Measurements from ENCODE around the gene IKZF3.

Gene IKZF3

GRCh38 chr17:39753514-39754160 is 110.5 kb downstream of the IKZF3 start:
- Histone ChIP-seq H3K9me3 (ENCODE audit: insufficient read depth, low read length) (no peaks in the 10 kb centered on the region), H3K79me2 (ENCODE audit: insufficient read depth, low read length) (no peaks in the 10 kb centered on the region), H3F3A (ENCODE audit: insufficient read depth) (peaks cover 41% of the 10 kb centered on the region), H3K9ac (ENCODE audit: low read length) (peak overlapping the region; percentile 75), H4K20me1 (ENCODE audit: low read depth, low read length) (no peaks in the 10 kb centered on the region), H3K9me2 (replicated peaks; ENCODE audit: insufficient read depth, low read length) (no peaks in the 10 kb centered on the region), H2AFZ (ENCODE audit: low read depth, low read length, severe bottlenecking) (peak overlapping the region; percentile 91), H3K4me3 (ENCODE audit: insufficient read depth, low read length, poor library complexity, severe bottlenecking) (peak overlapping the region; percentile 47), H3K4me2 (ENCODE audit: low read depth, low read length, poor library complexity, severe bottlenecking) (peak overlapping the region; percentile 66), H3K27me3 (ENCODE audit: low read length) (no peaks in the 10 kb centered on the region), H3K27ac (ENCODE audit: low read depth, low read length) (peak overlapping the region; percentile 88), H3K36me3 (ENCODE audit: low read length) (no peaks in the 10 kb centered on the region)
- TF ChIP-seq EZH2phosphoT487 (conservative IDR thresholded peaks at IDR 0.05; ENCODE audit: low read length), result no peak
- TF ChIP-seq, protein P1, sequence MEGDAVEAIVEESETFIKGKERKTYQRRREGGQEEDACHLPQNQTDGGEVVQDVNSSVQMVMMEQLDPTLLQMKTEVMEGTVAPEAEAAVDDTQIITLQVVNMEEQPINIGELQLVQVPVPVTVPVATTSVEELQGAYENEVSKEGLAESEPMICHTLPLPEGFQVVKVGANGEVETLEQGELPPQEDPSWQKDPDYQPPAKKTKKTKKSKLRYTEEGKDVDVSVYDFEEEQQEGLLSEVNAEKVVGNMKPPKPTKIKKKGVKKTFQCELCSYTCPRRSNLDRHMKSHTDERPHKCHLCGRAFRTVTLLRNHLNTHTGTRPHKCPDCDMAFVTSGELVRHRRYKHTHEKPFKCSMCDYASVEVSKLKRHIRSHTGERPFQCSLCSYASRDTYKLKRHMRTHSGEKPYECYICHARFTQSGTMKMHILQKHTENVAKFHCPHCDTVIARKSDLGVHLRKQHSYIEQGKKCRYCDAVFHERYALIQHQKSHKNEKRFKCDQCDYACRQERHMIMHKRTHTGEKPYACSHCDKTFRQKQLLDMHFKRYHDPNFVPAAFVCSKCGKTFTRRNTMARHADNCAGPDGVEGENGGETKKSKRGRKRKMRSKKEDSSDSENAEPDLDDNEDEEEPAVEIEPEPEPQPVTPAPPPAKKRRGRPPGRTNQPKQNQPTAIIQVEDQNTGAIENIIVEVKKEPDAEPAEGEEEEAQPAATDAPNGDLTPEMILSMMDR (IDR thresholded peaks at IDR 0.05; ENCODE audit: insufficient read depth, low read length, poor library complexity, severe bottlenecking), result no peak

- no peaks in the 10 kb centered on the region for H3K36me3 ChIP-seq (ENCODE audit: low read length)
- no peak overlapping the region for H3K27ac ChIP-seq (ENCODE audit: low read depth, low read length)
- H3F3A ChIP-seq (ENCODE audit: insufficient read depth), result peaks cover 28% of the 10 kb centered on the region
- H4K20me1 ChIP-seq (ENCODE audit: low read depth, low read length), result no peaks in the 10 kb centered on the region
- no peaks in the 10 kb centered on the region for H3K9me3 ChIP-seq (ENCODE audit: insufficient read depth, low read length)
- TF ChIP-seq, protein P1 (IDR thresholded peaks at IDR 0.05; ENCODE audit: insufficient read depth, low read length, poor library complexity, severe bottlenecking), result no peak
- no peak for TF ChIP-seq EZH2phosphoT487 (conservative IDR thresholded peaks at IDR 0.05; ENCODE audit: low read length)
- no peak overlapping the region for H3K9ac ChIP-seq (ENCODE audit: low read length)
- H2AFZ ChIP-seq (ENCODE audit: low read depth, low read length, severe bottlenecking), result no peak overlapping the region
- H3K4me3 ChIP-seq (ENCODE audit: insufficient read depth, low read length, poor library complexity, severe bottlenecking), result no peak overlapping the region
- no peaks in the 10 kb centered on the region for H3K79me2 ChIP-seq (ENCODE audit: insufficient read depth, low read length)
- H3K9me2 ChIP-seq (replicated peaks; ENCODE audit: insufficient read depth, low read length), result no peaks in the 10 kb centered on the region
- H3K4me2 ChIP-seq (ENCODE audit: low read depth, low read length, poor library complexity, severe bottlenecking), result no peak overlapping the region
- H3K27me3 ChIP-seq (ENCODE audit: low read length), result no peaks in the 10 kb centered on the region
Observed at GRCh38 chr17:39752241-39752881, 111.8 kb downstream of the IKZF3 start.

DNA sequence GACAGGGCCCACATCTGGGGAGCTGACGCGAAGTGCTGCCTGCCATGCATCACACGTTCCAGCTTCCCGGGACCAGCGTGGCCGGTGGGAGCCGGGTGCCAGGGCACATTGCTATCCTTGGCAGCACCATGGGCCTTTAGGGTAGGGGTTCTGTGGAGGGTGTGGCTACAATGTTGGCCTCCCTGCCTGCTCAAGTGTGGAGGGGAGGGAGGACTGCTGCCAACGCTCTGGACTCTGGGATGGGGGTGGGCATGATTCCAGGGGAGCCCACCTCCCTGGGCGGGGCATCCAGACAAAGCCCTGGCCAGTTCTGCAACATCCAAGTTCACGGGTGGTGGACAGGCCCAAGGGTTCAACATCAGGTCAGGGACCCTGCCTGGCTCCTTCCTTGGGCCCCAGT is 112.5 kb downstream of the IKZF3 start:
- TF ChIP-seq, protein P1 (IDR thresholded peaks at IDR 0.05; ENCODE audit: insufficient read depth, low read length, poor library complexity, severe bottlenecking), result no peak
- no peak for TF ChIP-seq EZH2phosphoT487 (conservative IDR thresholded peaks at IDR 0.05; ENCODE audit: low read length)
- H3K9me2 ChIP-seq (replicated peaks; ENCODE audit: insufficient read depth, low read length), result no peaks in the 10 kb centered on the region
- H3K79me2 ChIP-seq (ENCODE audit: insufficient read depth, low read length), result no peaks in the 10 kb centered on the region
- H3K27ac ChIP-seq (ENCODE audit: low read depth, low read length), result no peak overlapping the region
- H4K20me1 ChIP-seq (ENCODE audit: low read depth, low read length), result no peaks in the 10 kb centered on the region
- H3F3A ChIP-seq (ENCODE audit: insufficient read depth), result peaks cover 21% of the 10 kb centered on the region
- H3K4me2 ChIP-seq (ENCODE audit: low read depth, low read length, poor library complexity, severe bottlenecking), result no peak overlapping the region
- no peaks in the 10 kb centered on the region for H3K9me3 ChIP-seq (ENCODE audit: insufficient read depth, low read length)
- no peak overlapping the region for H3K9ac ChIP-seq (ENCODE audit: low read length)
- H3K4me3 ChIP-seq (ENCODE audit: insufficient read depth, low read length, poor library complexity, severe bottlenecking), result no peak overlapping the region
- no peaks in the 10 kb centered on the region for H3K27me3 ChIP-seq (ENCODE audit: low read length)
- H3K36me3 ChIP-seq (ENCODE audit: low read length), result no peaks in the 10 kb centered on the region
- H2AFZ ChIP-seq (ENCODE audit: low read depth, low read length, severe bottlenecking), result no peak overlapping the region

Data from SU-DHL-6 (cell line).